Measurements from ENCODE around the gene NEDD4L. TPM values are rescaled to one million over a fixed set of nuclear protein-coding genes. Genes with fewer than 3 reads are reported as not detected.
"Not testable (repeated sequence)": the region's sequence is repeated elsewhere in the genome, so short reads cannot be mapped to it uniquely, and the experiment has no call there.

NEDD4L gene
- total RNA-seq, 1 donor from 2014 or later: 15.6 TPM

GRCh38 chr18:58166278-58166844 lies 122.3 kb downstream of the NEDD4L start:
- no peak overlapping the region for H3K4me3 ChIP-seq
- no peaks in the 10 kb centered on the region for H3K27me3 ChIP-seq
- no peaks in the 10 kb centered on the region for H3K4me1 ChIP-seq
- DNase-seq (ENCODE audit: low spot score in 2 of 2): no peak
- no peak for TF ChIP-seq CTCF (IDR thresholded peaks at IDR 0.05)
- H3K36me3 ChIP-seq: no peaks in the 10 kb centered on the region
- no peaks in the 10 kb centered on the region for H3K9me3 ChIP-seq
- intact Hi-C loops (cut with DNase I): no loop called here
- H3K27ac ChIP-seq: no peak overlapping the region

- no peak overlapping the region for H3K27ac ChIP-seq
- H3K36me3 ChIP-seq: no peaks in the 10 kb centered on the region
- intact Hi-C loops (cut with DNase I): no loop called here
- no peaks in the 10 kb centered on the region for H3K27me3 ChIP-seq
- TF ChIP-seq CTCF (IDR thresholded peaks at IDR 0.05): no peak
- no peaks in the 10 kb centered on the region for H3K4me1 ChIP-seq
- no peaks in the 10 kb centered on the region for H3K9me3 ChIP-seq
- no peak for DNase-seq (ENCODE audit: low spot score in 2 of 2)
- H3K4me3 ChIP-seq: no peak overlapping the region
Observed at GRCh38 chr18:58167073-58167472, 123.0 kb downstream of the NEDD4L start.

- no peak for DNase-seq (ENCODE audit: low spot score in 2 of 2)
- Histone ChIP-seq H3K36me3 (no peaks in the 10 kb centered on the region), H3K27ac (no peak overlapping the region), H3K4me3 (no peak overlapping the region), H3K27me3 (no peaks in the 10 kb centered on the region), H3K4me1 (no peaks in the 10 kb centered on the region), H3K9me3 (no peaks in the 10 kb centered on the region)
- TF ChIP-seq CTCF (IDR thresholded peaks at IDR 0.05): no peak
- intact Hi-C loops (cut with DNase I): no loop called here
Observed at GRCh38 chr18:58168221-58168620, 124.2 kb downstream of the NEDD4L start.

- no peak overlapping the region for H3K27ac ChIP-seq
- DNase-seq (ENCODE audit: low spot score in 2 of 2): no peak
- H3K27me3 ChIP-seq: no peaks in the 10 kb centered on the region
- TF ChIP-seq CTCF (IDR thresholded peaks at IDR 0.05): no peak
- H3K36me3 ChIP-seq: no peaks in the 10 kb centered on the region
- intact Hi-C loops (cut with DNase I): no loop called here
- H3K4me1 ChIP-seq: no peaks in the 10 kb centered on the region
- H3K4me3 ChIP-seq: no peak overlapping the region
- H3K9me3 ChIP-seq: no peaks in the 10 kb centered on the region
Observed at GRCh38 chr18:58168993-58169392, 125.0 kb downstream of the NEDD4L start.

- H3K27me3 ChIP-seq: no peaks in the 10 kb centered on the region
- no peak overlapping the region for H3K4me3 ChIP-seq
- no peak for DNase-seq (ENCODE audit: low spot score in 2 of 2)
- no peak overlapping the region for H3K27ac ChIP-seq
- intact Hi-C loops (cut with DNase I): no loop called here
- no peak for TF ChIP-seq CTCF (IDR thresholded peaks at IDR 0.05)
- H3K4me1 ChIP-seq: no peaks in the 10 kb centered on the region
- H3K36me3 ChIP-seq: no peaks in the 10 kb centered on the region
- H3K9me3 ChIP-seq: no peaks in the 10 kb centered on the region
Observed at GRCh38 chr18:58169472-58169871, 125.4 kb downstream of the NEDD4L start.

- intact Hi-C loops (cut with DNase I); H3K9me3 ChIP-seq: not testable (repeated sequence)
Observed at GRCh38 chr18:58170036-58170435, 126.0 kb downstream of the NEDD4L start.

More at GRCh38 chr18:58170036-58170435, 126.0 kb downstream of the NEDD4L start:
- H3K27me3 ChIP-seq; H3K4me1 ChIP-seq; H3K4me3 ChIP-seq; H3K27ac ChIP-seq; DNase-seq (ENCODE audit: low spot score in 2 of 2); H3K36me3 ChIP-seq: not testable (repeated sequence)

Measured in ascending aorta (tissue), 2 donors.